NCI-H460 (cell line): ENCODE results near the gene STIL. TPM values are rescaled to one million over a fixed set of nuclear protein-coding genes. Genes with fewer than 3 reads are reported as not detected.

Experiments used
- DNase-seq: peaks from one replicate; pipeline ENCODE4 v3.0.0-alpha.2; 2016; ENCODE audit warnings: low read depth; ENCODE audit errors: extremely low read depth
- total RNA-seq: library from RNA; depleted of rRNA; stranded (reverse); fragments of >200 nt; shearing (Covaris generic); gene quantifications from 2 replicates; pipeline ENCODE4 v1.2.3, GENCODE V29; 2014

STIL gene
- total RNA-seq, 1 experiment from 2014 or later: 20.4 TPM

- DNase-seq: no peak
Measured at GRCh38 chr1:47241114-47242113, 72.5 kb downstream of the STIL start.

- DNase-seq: no peak
Measured at GRCh38 chr1:47238935-47239592, 74.9 kb downstream of the STIL start.

GRCh38 chr1:47235806-47236205, 78.1 kb downstream of the STIL start:
- DNase-seq: no peak

- no peak for DNase-seq
Measured at GRCh38 chr1:47235241-47235681, 78.7 kb downstream of the STIL start.

GRCh38 chr1:47233186-47233585, 80.8 kb downstream of the STIL start:
- no peak for DNase-seq

GRCh38 chr1:47232187-47232874, 81.6 kb downstream of the STIL start, which contains the start of gene TAL1:
TAL1 (minus strand) TSS chr1:47232225; CDS start chr1:47225888, 6,337 bp downstream.
- no peak for DNase-seq

- peak; percentile 3 for DNase-seq
Measured at GRCh38 chr1:47231301-47232186, 82.4 kb downstream of the STIL start.

GRCh38 chr1:47230692-47231300, 83.2 kb downstream of the STIL start:
- no peak for DNase-seq

- DNase-seq: no peak
Measured at GRCh38 chr1:47229886-47230691, 83.9 kb downstream of the STIL start.

GRCh38 chr1:47229031-47229885, 84.7 kb downstream of the STIL start:
- no peak for DNase-seq

GRCh38 chr1:47228644-47229030, 85.3 kb downstream of the STIL start:
- no peak for DNase-seq

GRCh38 chr1:47227341-47228232, 86.4 kb downstream of the STIL start:
- DNase-seq: no peak

GRCh38 chr1:47226839-47227215, 87.1 kb downstream of the STIL start:
- no peak for DNase-seq

- no peak for DNase-seq
Measured at GRCh38 chr1:47226121-47226838, 87.7 kb downstream of the STIL start.

- no peak for DNase-seq
Measured at GRCh38 chr1:47225430-47226100, 88.4 kb downstream of the STIL start.
